Uterus (tissue), 4 donors: ENCODE data around the gene PROM1. TPM values are rescaled to one million over a fixed set of nuclear protein-coding genes. Genes with fewer than 3 reads are reported as not detected.

Experiments
- DNase-seq, 2 donors: peaks; one replicate each; pipeline ENCODE4 v3.0.0-alpha.2; 2019 to 2020
- H3K27ac ChIP-seq, 2 donors: fragments of 200-600 bp; sonication (generic); 1 replicate in 1 of 2; 2 replicates in 1 of 2; pipeline ENCODE4 v1.5.1; 2016 to 2018
- H3K27me3 ChIP-seq, 2 donors: fragments of 200-600 bp; sonication (generic); one replicate each; pipeline ENCODE4 v1.5.1; 2018 to 2019; ENCODE audit warnings: control low read depth in 1 of 2
- H3K36me3 ChIP-seq, 2 donors: fragments of 200-600 bp; sonication (generic); one replicate each; pipeline ENCODE4 v1.5.1; 2019; ENCODE audit warnings: control low read depth in 1 of 2
- H3K4me1 ChIP-seq, 2 donors: fragments of 200-600 bp; sonication (generic); one replicate each; pipeline ENCODE4 v1.5.1; 2018 to 2019; ENCODE audit warnings: control low read depth in 1 of 2
- H3K4me3 ChIP-seq, 2 donors: fragments of 200-600 bp; sonication (generic); 1 replicate in 1 of 2; 2 replicates in 1 of 2; pipeline ENCODE4 v1.5.1; 2018 to 2019; ENCODE audit warnings: mild to moderate bottlenecking in 1 of 2
- H3K9me3 ChIP-seq, 2 donors: fragments of 200-600 bp; sonication (generic); one replicate each; pipeline ENCODE4 v1.5.1; 2019; ENCODE audit warnings: control low read depth in 1 of 2
- POLR2A ChIP-seq, 2 donors: fragments of 450-650 bp; IDR thresholded peaks; one replicate each; pipeline ENCODE4 v1.6.1; 2016; ENCODE audit warnings: antibody characterized with exemption in 2 of 2, mild to moderate bottlenecking in 1 of 2, moderate library complexity in 1 of 2
- intact Hi-C: fragments of 100-400 bp; cut with DNase I; formaldehyde crosslinking; loops from one replicate; pipeline ENCODE4 v1.15.1; 2023; ENCODE audit warnings: low total_unique reads
- total RNA-seq, 4 donors: library from RNA; depleted of rRNA in 3 of 4; stranded (reverse); fragments of >200 nt in 3 of 4; gene quantifications; one replicate each; pipeline versions ENCODE4 v1.1.0 to v1.2.4, GENCODE V29; 2014 to 2023
- TF ChIP-seq, protein P1 (sequence below), 4 experiments: fragments of 200-600 bp in 2 of 4; fragments of 450-650 bp in 2 of 4; sonication (generic) in 2 of 4; IDR thresholded peaks; one replicate each; pipeline ENCODE4 v1.5.1; 2016 to 2019; ENCODE audit warnings: antibody characterized with exemption in 4 of 4, mild to moderate bottlenecking in 2 of 4, moderate library complexity in 1 of 4
- donor health status: DM: yes; HTN: yes; CAD: no.

Gene PROM1
- total RNA-seq, 4 donors from 2014 or later: 0.18 to 24.6 (median 1.1) TPM

GRCh38 chr4:15951781-15952180 is 132.0 kb downstream of the PROM1 start:
- Histone ChIP-seq H3K9me3 (no peaks in the 10 kb centered on the region), H3K27me3 (no peaks in the 10 kb centered on the region), H3K27ac (no peak overlapping the region), H3K36me3 (no peaks in the 10 kb centered on the region), H3K4me1 (no peaks in the 10 kb centered on the region), H3K4me3 (no peak overlapping the region)
- DNase-seq: no peak
- TF ChIP-seq, protein P1, sequence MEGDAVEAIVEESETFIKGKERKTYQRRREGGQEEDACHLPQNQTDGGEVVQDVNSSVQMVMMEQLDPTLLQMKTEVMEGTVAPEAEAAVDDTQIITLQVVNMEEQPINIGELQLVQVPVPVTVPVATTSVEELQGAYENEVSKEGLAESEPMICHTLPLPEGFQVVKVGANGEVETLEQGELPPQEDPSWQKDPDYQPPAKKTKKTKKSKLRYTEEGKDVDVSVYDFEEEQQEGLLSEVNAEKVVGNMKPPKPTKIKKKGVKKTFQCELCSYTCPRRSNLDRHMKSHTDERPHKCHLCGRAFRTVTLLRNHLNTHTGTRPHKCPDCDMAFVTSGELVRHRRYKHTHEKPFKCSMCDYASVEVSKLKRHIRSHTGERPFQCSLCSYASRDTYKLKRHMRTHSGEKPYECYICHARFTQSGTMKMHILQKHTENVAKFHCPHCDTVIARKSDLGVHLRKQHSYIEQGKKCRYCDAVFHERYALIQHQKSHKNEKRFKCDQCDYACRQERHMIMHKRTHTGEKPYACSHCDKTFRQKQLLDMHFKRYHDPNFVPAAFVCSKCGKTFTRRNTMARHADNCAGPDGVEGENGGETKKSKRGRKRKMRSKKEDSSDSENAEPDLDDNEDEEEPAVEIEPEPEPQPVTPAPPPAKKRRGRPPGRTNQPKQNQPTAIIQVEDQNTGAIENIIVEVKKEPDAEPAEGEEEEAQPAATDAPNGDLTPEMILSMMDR (IDR thresholded peaks at IDR 0.05): no peak
- TF ChIP-seq POLR2A (IDR thresholded peaks at IDR 0.05): no peak
- intact Hi-C loops: no loop called here

DNA sequence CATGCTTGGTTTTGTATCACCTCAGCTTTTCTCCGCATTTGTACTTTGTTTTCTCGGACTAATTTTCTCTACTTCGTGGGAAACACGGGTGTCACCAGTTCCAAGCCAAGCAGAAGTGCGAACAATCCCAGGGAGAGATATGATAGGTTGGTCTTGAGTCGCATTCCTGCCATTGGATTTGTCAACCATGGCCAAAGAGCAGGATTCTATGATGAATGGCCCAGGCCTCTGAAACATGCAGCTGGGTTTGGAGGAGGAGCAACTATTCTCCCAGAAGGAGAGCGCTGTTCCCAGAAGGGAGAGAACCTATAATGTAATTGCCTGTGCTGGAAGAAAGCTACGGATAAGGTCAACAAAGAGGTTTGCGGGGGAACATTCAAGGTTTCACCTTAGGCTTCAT is 135.0 kb downstream of the PROM1 start:
- no peak overlapping the region for H3K4me3 ChIP-seq
- H3K27me3 ChIP-seq: no peaks in the 10 kb centered on the region
- no peaks in the 10 kb centered on the region for H3K4me1 ChIP-seq
- no peaks in the 10 kb centered on the region for H3K9me3 ChIP-seq
- H3K36me3 ChIP-seq: no peaks in the 10 kb centered on the region
- no peak for DNase-seq
- no peak for TF ChIP-seq POLR2A (IDR thresholded peaks at IDR 0.05)
- TF ChIP-seq, protein P1 (IDR thresholded peaks at IDR 0.05): no peak
- no peak overlapping the region for H3K27ac ChIP-seq
- intact Hi-C loops: no loop called here

DNA sequence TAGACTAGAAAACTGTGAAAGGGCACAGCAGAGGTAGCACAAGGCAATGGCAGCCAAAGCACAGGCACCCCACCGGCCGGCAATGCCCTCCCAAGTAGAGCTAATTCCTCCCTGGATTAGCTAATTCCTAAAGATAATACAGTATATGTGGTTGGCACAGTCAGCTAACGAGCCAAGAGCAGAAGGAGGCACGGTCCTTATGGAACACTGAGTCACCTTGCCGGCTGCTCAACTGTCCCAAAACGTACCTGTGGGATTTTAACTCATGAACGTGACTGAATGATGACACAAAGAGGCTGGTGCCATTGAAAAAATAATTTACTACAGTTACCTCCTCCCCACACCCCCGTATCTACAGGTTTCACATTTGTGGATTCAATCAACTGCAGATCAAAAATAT is 136.1 kb downstream of the PROM1 start:
- Histone ChIP-seq H3K9me3 (no peaks in the 10 kb centered on the region), H3K27ac (no peak overlapping the region), H3K4me1 (no peaks in the 10 kb centered on the region), H3K4me3 (no peak overlapping the region), H3K27me3 (no peaks in the 10 kb centered on the region), H3K36me3 (no peaks in the 10 kb centered on the region)
- intact Hi-C loops: no loop called here
- no peak for DNase-seq
- TF ChIP-seq, protein P1 (IDR thresholded peaks at IDR 0.05): no peak

DNA sequence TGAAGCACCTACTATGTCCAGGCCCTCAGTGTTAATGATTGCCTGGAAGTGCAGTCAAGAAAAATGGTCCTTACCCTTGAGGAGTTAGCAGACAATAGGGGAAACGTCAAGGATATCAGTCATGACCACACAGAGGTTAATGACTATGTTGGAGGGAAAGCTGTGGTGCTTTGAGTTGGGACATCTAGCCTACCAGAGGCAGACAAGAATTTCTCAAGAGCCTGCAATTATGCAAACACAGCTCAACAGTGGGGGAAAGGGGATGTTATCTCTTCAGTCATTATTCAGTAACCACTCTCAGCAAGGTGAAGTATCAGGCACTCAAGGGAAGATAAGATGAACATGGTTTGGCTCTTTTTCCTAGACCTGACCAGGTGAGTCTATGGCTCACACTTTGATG is 138.3 kb downstream of the PROM1 start:
- intact Hi-C loops: no loop called here
- no peak for TF ChIP-seq POLR2A (IDR thresholded peaks at IDR 0.05)
- TF ChIP-seq, protein P1 (IDR thresholded peaks at IDR 0.05): no peak
- no peaks in the 10 kb centered on the region for H3K27me3 ChIP-seq
- DNase-seq: no peak
- H3K4me1 ChIP-seq: no peaks in the 10 kb centered on the region
- no peak overlapping the region for H3K4me3 ChIP-seq
- H3K36me3 ChIP-seq: no peaks in the 10 kb centered on the region
- no peaks in the 10 kb centered on the region for H3K9me3 ChIP-seq
- no peak overlapping the region for H3K27ac ChIP-seq

- H3K27me3 ChIP-seq: no peaks in the 10 kb centered on the region
- H3K9me3 ChIP-seq: no peaks in the 10 kb centered on the region
- H3K36me3 ChIP-seq: no peaks in the 10 kb centered on the region
- no peak overlapping the region for H3K4me3 ChIP-seq
- intact Hi-C loops: no loop called here
- H3K27ac ChIP-seq: no peak overlapping the region
- no peak for TF ChIP-seq POLR2A (IDR thresholded peaks at IDR 0.05)
- TF ChIP-seq, protein P1 (IDR thresholded peaks at IDR 0.05): no peak
- DNase-seq: no peak
- no peaks in the 10 kb centered on the region for H3K4me1 ChIP-seq
Observed at GRCh38 chr4:15944895-15945294, 138.9 kb downstream of the PROM1 start.
